Raji (cell line): ENCODE results near the gene C19orf44.

Source experiments
- POLR2A ChIP-seq: IDR thresholded peaks from 2 replicates; pipeline ENCODE4 v1.6.1; 2011; ENCODE audit warnings: low read depth, low read length, control low read depth; ENCODE audit not compliant: insufficient read depth

Gene C19orf44

DNA sequence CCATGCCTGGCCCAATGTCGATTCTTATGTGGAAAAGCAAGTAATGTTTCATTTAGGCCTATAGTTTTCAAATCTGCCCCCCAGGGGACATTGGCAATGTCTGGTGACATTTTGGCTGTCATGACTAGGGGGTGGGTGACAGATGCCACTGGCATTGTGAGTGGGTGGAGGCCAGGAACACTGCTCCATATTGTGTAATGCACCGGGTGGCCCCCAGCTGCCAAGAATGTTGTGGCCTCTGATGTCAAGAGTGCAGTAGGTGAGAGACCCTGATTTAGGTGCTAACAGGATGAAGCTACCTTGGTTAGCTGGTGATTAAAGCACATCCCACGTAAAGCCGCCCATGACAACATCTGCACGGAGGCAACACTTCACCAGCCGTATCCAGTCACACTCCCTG is 10.8 kb downstream of the C19orf44 start:
- no peak for TF ChIP-seq POLR2A

DNA sequence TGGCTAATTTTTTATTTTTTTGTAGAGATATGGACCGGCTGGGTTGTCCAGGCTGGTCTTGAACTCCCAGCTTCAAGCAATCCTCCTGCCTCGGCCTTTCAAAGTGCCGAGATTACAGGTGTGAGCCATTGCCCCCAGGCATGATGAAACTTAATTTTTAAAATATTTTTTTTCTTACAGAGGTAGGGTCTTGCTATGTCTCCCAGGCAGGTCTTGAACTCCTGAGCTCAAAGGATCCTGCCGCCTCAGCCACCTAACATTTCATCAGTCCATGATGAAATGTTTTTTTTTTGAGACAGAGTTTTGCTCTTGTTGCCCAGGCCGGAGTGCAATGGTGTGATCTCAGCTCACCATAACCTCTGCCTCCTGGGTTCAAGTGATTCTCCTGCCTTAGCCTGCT is 12.4 kb downstream of the C19orf44 start:
- no peak for TF ChIP-seq POLR2A

DNA sequence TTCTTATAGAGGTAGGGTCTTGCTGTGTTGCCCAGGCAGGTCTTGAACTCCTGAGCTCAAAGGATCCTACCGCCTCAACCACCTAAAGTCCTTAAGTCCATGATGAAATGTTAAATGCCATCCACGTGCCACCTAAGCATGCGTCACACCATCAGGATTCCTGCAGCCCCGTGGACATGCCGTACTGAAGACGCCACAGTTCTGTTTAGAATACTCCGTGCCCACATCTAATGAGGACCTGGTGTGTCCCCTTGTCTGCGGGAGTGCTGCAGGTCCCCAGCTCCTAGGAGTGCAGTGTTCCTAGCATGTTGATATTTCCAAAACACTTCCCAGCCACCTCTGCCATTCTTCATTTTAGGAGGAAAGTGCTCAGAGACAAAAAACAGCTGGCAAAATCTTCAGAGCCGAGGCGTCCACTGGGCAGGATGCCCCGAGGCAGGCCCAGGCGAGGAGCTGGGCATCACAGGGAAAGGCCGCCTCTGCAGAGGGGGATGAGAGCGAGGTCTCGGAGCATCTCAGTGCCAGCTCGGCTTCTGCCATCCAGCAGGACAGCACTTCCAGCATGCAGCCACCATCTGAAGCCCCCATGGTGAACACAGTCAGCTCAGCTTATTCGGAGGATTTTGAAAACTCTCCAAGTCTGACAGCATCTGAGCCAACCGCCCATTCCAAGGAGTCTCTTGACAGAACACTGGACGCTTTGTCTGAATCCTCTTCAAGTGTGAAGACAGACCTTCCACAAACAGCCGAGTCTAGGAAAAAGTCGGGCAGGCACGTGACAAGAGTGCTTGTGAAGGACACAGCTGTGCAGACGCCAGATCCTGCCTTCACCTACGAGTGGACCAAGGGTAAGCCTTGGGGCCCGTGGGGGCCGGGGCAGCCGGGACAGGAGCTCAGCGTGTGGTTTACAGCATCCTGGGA is 13.2 kb downstream of the C19orf44 start:
- no peak for TF ChIP-seq POLR2A

DNA sequence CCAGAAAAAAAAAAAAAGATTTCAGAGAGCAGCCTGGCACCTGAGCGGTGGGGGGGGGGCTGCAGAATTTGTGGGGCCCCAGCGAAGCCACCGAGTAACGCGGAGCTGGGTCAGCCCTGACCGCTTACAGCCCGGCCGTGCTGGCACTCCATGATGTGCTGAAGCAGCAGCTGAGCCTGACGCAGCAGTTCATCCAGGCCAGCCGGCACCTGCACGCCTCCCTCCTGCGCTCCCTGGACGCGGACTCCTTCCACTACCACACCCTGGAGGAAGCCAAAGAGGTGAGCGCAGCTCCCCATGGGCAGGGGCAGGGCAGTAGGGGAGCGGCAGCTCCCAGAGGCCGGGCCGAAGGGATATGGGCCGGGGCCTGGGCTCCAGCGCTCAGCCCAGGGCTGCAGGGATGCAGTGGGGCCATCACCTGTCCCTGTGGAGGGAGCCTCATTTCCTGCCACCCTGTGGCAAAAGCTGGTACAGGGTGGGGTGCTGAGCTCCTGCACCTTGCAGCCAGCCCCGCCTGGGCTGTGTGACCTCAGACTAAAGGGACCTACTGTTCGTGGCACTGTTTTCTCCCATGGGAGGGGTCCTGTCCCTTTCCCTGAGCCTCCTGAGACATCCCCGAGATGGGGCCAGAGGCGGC is 18.3 kb downstream of the C19orf44 start:
- TF ChIP-seq POLR2A = no peak

DNA sequence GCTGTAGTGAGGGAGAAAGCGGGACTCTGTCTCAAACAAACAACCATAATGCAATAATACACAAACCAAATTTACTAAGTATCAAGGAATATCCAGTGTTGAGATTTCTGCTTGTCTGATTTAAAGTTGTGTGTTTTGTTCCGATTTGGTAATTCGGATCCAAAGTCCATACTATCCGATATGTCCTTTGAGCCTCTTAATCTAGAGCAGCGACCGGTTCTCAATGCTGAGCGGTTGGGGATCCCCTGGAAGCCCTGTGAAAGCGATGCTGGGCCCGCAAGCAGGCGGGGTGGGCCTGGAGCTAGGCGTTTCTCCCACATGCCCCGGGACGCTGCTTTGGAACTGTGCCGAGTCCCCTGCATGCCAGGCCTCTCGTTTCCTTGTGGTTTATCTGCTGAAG is 20.2 kb downstream of the C19orf44 start:
- TF ChIP-seq POLR2A = no peak

DNA sequence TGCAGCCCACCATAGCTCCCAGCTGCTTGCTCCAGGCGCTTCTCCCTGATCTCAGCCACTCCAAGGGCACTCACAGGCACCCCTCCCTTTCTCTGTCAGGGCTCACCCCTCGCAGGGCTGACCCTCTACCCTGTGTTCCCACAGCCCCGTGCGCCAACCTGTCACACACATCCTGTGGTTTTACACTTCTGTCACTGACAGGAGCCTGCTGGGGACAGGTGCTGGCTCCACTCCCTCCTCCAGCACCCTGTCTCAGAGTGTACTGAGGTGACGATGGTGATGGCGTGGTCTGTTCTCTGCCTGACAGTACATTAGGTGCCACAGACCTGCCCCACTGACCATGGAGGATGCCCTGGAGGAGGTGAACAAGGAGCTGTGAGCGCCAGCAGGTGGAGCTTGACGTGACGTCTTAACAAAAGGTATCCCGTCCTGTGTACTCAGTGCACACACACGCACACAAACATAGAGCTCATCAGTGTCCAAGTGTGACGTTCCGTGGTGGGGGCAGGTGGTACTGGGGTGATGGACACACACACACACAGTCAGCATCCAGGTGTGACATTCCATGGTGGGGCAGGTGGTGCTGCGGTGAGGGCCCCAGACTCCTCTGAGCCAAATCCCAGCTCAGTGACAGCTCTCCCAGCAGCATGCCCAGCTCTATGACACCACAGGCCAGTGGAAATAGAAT is 20.9 kb downstream of the C19orf44 start:
- TF ChIP-seq POLR2A = no peak

DNA sequence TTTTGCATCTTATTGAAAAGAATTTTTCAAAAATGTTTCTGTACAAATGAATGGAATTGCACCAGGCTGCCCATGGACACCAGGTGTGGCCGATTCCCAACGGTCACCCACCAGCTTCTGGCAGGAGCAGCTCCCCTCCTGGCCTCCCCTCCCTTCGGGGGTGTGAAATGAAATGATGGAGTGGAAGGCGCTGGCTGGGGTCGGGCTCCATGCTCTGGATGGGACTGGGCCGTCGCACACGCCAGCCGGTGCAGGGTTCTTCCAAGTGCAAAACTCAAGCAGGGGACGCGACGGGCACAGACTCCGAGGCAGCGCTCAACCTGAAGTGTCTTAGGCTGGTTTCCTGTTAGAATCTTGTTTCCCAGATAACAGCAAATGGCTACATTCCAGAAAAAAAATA is 21.9 kb downstream of the C19orf44 start:
- no peak for TF ChIP-seq POLR2A

DNA sequence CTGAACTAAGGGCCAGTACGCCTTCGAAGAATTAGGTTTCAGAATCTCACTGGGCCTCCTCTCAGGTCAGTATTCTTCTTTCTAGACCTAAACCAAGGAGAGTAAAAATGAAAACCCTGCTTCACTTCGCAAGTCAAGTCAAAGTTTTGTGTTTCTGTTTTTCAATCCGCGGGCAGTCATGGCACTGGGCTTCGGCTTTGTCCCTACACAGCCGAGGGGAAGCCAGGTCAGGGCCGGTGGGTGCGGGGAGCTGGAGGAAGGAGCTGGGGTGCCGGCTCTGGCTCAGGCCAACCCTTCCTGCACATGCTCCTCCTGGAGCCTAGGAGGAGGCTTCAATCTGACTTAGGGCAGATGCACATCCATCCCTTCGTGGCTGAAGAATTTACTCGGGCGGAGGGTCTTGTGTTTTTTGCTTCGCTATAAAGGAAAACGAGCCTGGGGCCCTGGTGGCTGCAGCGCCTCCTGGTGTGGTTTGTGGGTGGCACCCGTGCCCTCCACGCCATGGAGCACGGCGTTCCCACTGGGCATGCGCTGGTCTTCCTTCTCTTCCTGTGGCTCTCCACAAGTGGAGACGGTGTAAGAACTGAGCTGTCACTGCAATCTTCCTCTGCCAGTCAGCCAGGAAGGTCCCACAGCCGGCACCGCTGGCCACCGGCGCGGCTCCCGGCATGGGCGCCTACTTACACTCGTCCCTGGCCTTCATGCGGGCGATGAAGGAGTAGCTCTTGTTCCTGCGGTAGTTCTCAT is 22.5 kb downstream of the C19orf44 start:
- no peak for TF ChIP-seq POLR2A

DNA sequence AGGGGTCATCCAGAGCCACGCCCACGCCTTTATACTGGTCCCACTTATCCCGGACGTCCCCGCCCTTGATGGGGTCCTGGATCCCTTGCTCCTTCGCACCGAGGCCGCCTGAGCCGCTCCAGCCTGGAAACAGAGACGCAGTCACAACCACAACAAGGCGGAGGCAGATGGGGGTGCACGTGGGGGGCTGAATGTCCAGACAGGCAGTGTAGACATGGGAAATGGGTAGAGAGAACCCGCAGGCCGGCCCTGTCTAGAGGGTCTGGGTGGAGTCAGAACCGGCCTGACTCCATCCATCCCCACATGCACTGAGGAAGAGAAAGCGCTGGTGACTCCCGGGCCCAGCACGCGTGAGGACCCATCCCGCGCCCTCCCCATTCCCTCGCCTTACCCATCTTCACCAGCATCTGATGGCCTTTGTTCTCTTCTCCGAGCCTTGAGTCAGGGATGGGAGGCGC is 23.1 kb downstream of the C19orf44 start:
- TF ChIP-seq POLR2A = no peak

DNA sequence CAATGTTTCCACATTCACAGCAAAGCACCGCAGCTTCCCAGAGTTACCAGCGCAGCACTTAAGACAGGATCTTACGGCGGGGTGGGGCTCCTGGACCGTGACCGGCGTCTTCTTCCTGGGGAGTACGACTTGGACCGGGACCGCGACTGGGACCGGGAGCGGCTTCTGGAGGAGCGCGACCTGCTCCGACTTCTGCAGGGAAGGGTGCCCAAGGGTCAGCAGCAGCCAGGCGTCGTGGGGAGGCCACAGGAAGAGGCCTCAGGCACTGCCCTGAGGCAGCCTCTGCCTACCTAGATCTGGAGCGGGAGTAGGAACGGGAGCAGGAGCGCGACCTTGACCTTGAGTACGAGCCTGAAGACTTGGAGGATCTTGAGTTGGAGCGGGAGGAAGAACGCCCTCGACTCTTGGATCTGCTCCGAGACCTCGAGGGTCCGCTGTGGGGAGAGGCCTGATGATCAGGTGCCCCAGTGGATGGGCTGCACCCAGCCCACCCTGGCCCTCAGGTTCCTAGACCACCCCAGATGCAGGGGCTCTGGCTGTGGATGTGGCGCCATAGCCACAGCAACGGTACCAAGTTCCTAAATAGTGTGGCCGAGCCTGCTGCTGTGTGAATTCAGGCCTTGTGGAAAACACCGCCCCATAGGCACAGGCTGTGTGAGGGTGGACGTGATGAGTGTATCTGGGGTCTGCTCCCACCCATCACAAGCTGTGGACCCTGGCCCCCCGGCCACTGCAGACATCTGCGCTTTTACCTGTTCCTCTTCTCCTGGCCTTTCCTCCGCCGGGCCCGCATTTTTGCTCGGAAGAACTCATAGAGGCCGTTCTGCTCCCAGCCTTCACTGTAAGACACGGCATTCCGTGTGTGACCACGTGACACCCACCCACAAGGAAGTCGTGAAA is 24.1 kb downstream of the C19orf44 start:
- TF ChIP-seq POLR2A = no peak

DNA sequence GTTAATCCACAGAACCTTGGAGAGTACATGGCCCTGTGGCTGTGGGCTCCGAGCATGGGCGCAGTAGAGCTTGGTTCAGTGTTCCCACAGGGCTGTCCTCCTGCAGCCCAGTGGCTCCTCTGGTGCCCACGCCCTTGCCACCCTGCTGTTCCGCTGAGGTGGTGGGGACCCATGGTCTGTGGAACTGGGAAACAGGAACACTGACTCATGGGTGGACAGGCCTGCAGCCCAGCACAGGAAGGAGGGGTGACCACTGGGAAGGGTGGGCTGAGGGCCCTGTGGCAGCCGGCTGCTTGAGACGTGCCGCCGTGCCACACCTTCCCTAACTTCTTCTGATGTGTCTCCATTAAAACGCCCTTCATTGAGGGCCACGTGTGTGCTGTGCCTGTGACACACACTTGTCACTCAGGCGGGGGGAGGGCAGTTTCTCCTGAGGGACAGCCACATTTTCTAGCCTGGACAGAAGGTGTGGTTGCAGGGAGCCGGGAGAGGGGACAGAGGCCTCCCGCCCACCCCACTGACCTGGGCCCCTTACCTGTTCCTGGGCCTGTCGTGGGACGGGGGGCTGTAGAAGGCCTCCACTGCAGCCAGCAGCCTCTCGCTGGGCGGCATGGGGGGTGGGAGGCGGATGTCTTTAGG is 24.9 kb downstream of the C19orf44 start:
- no peak for TF ChIP-seq POLR2A

DNA sequence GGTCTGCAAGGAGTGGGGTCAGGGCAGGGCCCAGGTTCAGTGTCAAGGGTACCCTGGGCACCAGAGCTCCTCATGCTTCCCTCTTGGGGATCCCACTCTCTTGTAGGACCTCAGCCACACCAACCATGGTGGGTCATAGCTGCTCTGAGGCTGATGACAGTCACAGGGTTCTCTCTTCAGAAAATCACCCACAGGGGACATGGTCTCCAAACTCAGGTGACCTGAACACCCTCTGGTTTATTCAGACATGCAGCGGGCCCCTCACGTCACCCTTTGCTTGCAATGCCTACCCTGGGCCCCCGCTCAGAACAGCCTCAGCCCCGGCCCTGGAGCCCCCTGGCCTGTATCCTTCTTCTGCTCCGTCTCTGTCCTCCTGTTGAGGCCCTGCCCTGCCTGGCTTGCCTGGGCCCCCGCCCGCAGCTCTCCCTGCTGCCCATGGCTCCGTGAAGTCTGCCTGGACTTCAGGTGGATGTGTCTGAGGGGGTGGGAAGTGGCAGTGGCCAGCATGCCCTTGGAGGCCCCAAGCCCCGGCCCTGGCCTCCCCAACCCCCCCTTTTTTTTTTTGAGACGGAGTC is 25.6 kb downstream of the C19orf44 start:
- no peak for TF ChIP-seq POLR2A
